ENCODE data around the gene C1QTNF5.

Gene C1QTNF5

GRCh38 chr11:119335655-119336543, 4.8 kb downstream of the C1QTNF5 start:
- DNase-seq, result no peak

- no peak for DNase-seq
Measured at GRCh38 chr11:119335091-119335654, 5.5 kb downstream of the C1QTNF5 start.

GRCh38 chr11:119334174-119334930, 6.3 kb downstream of the C1QTNF5 start, which contains the start of gene RNF26:
Gene RNF26 (plus strand): TSS chr11:119334527. CDS start chr11:119335123, 596 bp downstream.
- peak; percentile 100 for DNase-seq

GRCh38 chr11:119332111-119332765, 8.4 kb downstream of the C1QTNF5 start:
- DNase-seq, result no peak

GRCh38 chr11:119330237-119330636, 10.4 kb downstream of the C1QTNF5 start:
- no peak for DNase-seq

GRCh38 chr11:119329320-119329719, 11.4 kb downstream of the C1QTNF5 start:
- no peak for DNase-seq

GRCh38 chr11:119324189-119324588, 16.5 kb downstream of the C1QTNF5 start:
- no peak for DNase-seq

- DNase-seq, result peak; percentile 59
Measured at GRCh38 chr11:119323532-119324033, 17.1 kb downstream of the C1QTNF5 start.

GRCh38 chr11:119322921-119323531, 17.7 kb downstream of the C1QTNF5 start:
- DNase-seq, result no peak

GRCh38 chr11:119322360-119322739, 18.3 kb downstream of the C1QTNF5 start:
- DNase-seq, result no peak

- DNase-seq, result no peak
Measured at GRCh38 chr11:119320776-119321524, 19.7 kb downstream of the C1QTNF5 start.

- no peak for DNase-seq
Measured at GRCh38 chr11:119320240-119320775, 20.4 kb downstream of the C1QTNF5 start.

GRCh38 chr11:119319700-119320239, 20.9 kb downstream of the C1QTNF5 start:
- no peak for DNase-seq

- DNase-seq, result no peak
Measured at GRCh38 chr11:119319136-119319699, 21.5 kb downstream of the C1QTNF5 start.

GRCh38 chr11:119318240-119319135, 22.2 kb downstream of the C1QTNF5 start:
- no peak for DNase-seq

- no peak for DNase-seq
Measured at GRCh38 chr11:119317592-119318239, 23.0 kb downstream of the C1QTNF5 start.

- DNase-seq, result peak; percentile 76
Measured at GRCh38 chr11:119316729-119317591, 23.7 kb downstream of the C1QTNF5 start, which contains the start of gene MCAM. Gene MCAM (minus strand): TSS chr11:119317130. CDS start chr11:119317101, 29 bp downstream.
